ENCODE results near the gene CNBP. TPM values are rescaled to one million over a fixed set of nuclear protein-coding genes. Genes with fewer than 3 reads are reported as not detected.

The CNBP gene
- total RNA-seq, 1 donor from 2014 or later, result 227 TPM

GRCh38 chr3:129130291-129130813, 53.3 kb downstream of the CNBP start:
- peaks cover 22% of the 10 kb centered on the region for H3K36me3 Mint-ChIP-seq (ENCODE audit: low read depth, unreplicated experiment)
- no peak for DNase-seq (ENCODE audit: low read depth)

GRCh38 chr3:129128357-129129155, 55.1 kb downstream of the CNBP start:
- no peak for DNase-seq (ENCODE audit: low read depth)
- no peaks in the 10 kb centered on the region for H3K79me2 ChIP-seq (ENCODE audit: insufficient read depth, low read length)
- no peak overlapping the region for H3K27ac ChIP-seq (ENCODE audit: low read depth, low read length)
- no peak overlapping the region for H3K4me3 ChIP-seq (ENCODE audit: insufficient read depth, low read depth, low read length)
- H3K4me1 ChIP-seq (ENCODE audit: insufficient read depth, low read length), result no peaks in the 10 kb centered on the region
- no peaks in the 10 kb centered on the region for H4K20me1 ChIP-seq (ENCODE audit: insufficient read depth, low read length)
- no peak for FAIRE-seq
- H3K4me2 ChIP-seq (ENCODE audit: low read length), result no peak overlapping the region
- no peaks in the 10 kb centered on the region for H3K9me3 ChIP-seq (ENCODE audit: insufficient read depth, low read depth, low read length)
- TF ChIP-seq EZH2 (IDR thresholded peaks at IDR 0.05; ENCODE audit: insufficient read depth, low read length) (no peak), CTCF (IDR thresholded peaks at IDR 0.05; ENCODE audit: insufficient read depth, low read depth, low read length) (no peak)
- H3K4me3 Mint-ChIP-seq (ENCODE audit: unreplicated experiment), result no peak overlapping the region
- no peak overlapping the region for H3K27ac Mint-ChIP-seq (ENCODE audit: unreplicated experiment)
- H3K27me3 Mint-ChIP-seq (ENCODE audit: low read depth, unreplicated experiment), result no peaks in the 10 kb centered on the region
- no peaks in the 10 kb centered on the region for H3K4me1 Mint-ChIP-seq (ENCODE audit: low read depth, unreplicated experiment)
- H3K27me3 ChIP-seq (ENCODE audit: insufficient read depth, low read length), result no peaks in the 10 kb centered on the region
- H3K36me3 ChIP-seq (ENCODE audit: insufficient read depth, low read length), result peaks cover 24% of the 10 kb centered on the region
- peaks cover 14% of the 10 kb centered on the region for H3K36me3 Mint-ChIP-seq (ENCODE audit: low read depth, unreplicated experiment)
- no peak overlapping the region for H2AFZ ChIP-seq (ENCODE audit: low read depth, low read length)
- H3K9me3 Mint-ChIP-seq (ENCODE audit: unreplicated experiment), result no peaks in the 10 kb centered on the region
- no peak overlapping the region for H3K9ac ChIP-seq (ENCODE audit: low read length)

More at GRCh38 chr3:129130291-129130813, 53.3 kb downstream of the CNBP start:
- no peaks in the 10 kb centered on the region for H3K4me1 Mint-ChIP-seq (ENCODE audit: low read depth, unreplicated experiment)
- Histone ChIP-seq H3K36me3 (ENCODE audit: insufficient read depth, low read length) (peaks cover 37% of the 10 kb centered on the region), H3K4me2 (ENCODE audit: low read length) (no peak overlapping the region), H4K20me1 (ENCODE audit: insufficient read depth, low read length) (no peaks in the 10 kb centered on the region), H3K4me3 (ENCODE audit: insufficient read depth, low read depth, low read length) (no peak overlapping the region), H3K79me2 (ENCODE audit: insufficient read depth, low read length) (no peaks in the 10 kb centered on the region), H3K27ac (ENCODE audit: low read depth, low read length) (no peak overlapping the region), H3K9me3 (ENCODE audit: insufficient read depth, low read depth, low read length) (no peaks in the 10 kb centered on the region), H2AFZ (ENCODE audit: low read depth, low read length) (no peak overlapping the region), H3K4me1 (ENCODE audit: insufficient read depth, low read length) (no peaks in the 10 kb centered on the region), H3K27me3 (ENCODE audit: insufficient read depth, low read length) (no peaks in the 10 kb centered on the region), H3K9ac (ENCODE audit: low read length) (no peak overlapping the region)
- TF ChIP-seq EZH2 (IDR thresholded peaks at IDR 0.05; ENCODE audit: insufficient read depth, low read length) (no peak), CTCF (IDR thresholded peaks at IDR 0.05; ENCODE audit: insufficient read depth, low read depth, low read length) (no peak)
- no peak overlapping the region for H3K27ac Mint-ChIP-seq (ENCODE audit: unreplicated experiment)
- H3K27me3 Mint-ChIP-seq (ENCODE audit: low read depth, unreplicated experiment), result no peaks in the 10 kb centered on the region
- H3K4me3 Mint-ChIP-seq (ENCODE audit: unreplicated experiment), result no peak overlapping the region
- no peak for FAIRE-seq
- no peaks in the 10 kb centered on the region for H3K9me3 Mint-ChIP-seq (ENCODE audit: unreplicated experiment)
